Neuron (in vitro differentiated cells): Measurements from ENCODE around the gene UBR1.
"Not testable (repeated sequence)": the region's sequence is repeated elsewhere in the genome, so short reads cannot be mapped to it uniquely, and the experiment has no call there.

ENCODE experiments used
- H2AFZ ChIP-seq: one replicate; pipeline ENCODE4 v1.6.1; 2013; ENCODE audit warnings: low read depth, mild to moderate bottlenecking, inconsistent platforms, low read length, moderate library complexity
- H3K27me3 ChIP-seq: one replicate; pipeline ENCODE4 v1.6.1; 2013; ENCODE audit warnings: low read length; ENCODE audit not compliant: insufficient read depth
- H3K36me3 ChIP-seq: one replicate; pipeline ENCODE4 v1.6.1; 2013; ENCODE audit warnings: low read length; ENCODE audit not compliant: insufficient read depth
- H3K4me1 ChIP-seq: one replicate; pipeline ENCODE4 v1.6.1; 2013; ENCODE audit warnings: low read length; ENCODE audit not compliant: insufficient read depth
- H3K4me3 ChIP-seq: 2 replicates; pipeline ENCODE4 v1.5.1; 2013; ENCODE audit warnings: mild to moderate bottlenecking, low read length, moderate library complexity
- H3K9me3 ChIP-seq: one replicate; pipeline ENCODE4 v1.6.1; 2013; ENCODE audit warnings: low read length

The UBR1 gene

DNA sequence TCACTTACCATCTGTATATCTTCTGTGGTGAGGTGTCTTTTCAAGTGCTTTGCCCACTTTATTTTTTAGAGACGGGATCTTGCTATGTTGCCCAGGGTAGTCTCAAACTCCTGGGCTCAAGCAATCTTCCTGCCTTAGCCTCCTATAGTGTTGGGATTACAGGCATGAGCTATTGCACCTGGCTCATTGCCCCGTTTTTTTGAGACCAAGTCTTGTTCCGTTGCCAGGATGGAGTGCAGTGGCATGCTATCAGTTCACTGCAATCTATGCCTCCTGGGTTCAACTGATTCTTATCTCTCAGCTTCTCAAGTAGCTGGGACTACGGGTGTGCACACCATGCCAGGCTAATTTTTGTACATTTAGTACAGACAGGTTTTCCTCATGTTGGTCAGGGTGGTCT is 132.7 kb downstream of the UBR1 start:
- H3K36me3 ChIP-seq: peaks cover 72% of the 10 kb centered on the region
- peaks cover 10% of the 10 kb centered on the region for H3K9me3 ChIP-seq
- H3K4me3 ChIP-seq: no peak overlapping the region
- no peak overlapping the region for H2AFZ ChIP-seq
- H3K27me3 ChIP-seq: no peaks in the 10 kb centered on the region
- no peaks in the 10 kb centered on the region for H3K4me1 ChIP-seq

GRCh38 chr15:42971830-42972229 is 134.0 kb downstream of the UBR1 start:
- Histone ChIP-seq H3K9me3 (peaks cover 10% of the 10 kb centered on the region), H3K27me3 (no peaks in the 10 kb centered on the region), H3K36me3 (peaks cover 62% of the 10 kb centered on the region), H2AFZ (no peak overlapping the region), H3K4me3 (no peak overlapping the region), H3K4me1 (no peaks in the 10 kb centered on the region)

DNA sequence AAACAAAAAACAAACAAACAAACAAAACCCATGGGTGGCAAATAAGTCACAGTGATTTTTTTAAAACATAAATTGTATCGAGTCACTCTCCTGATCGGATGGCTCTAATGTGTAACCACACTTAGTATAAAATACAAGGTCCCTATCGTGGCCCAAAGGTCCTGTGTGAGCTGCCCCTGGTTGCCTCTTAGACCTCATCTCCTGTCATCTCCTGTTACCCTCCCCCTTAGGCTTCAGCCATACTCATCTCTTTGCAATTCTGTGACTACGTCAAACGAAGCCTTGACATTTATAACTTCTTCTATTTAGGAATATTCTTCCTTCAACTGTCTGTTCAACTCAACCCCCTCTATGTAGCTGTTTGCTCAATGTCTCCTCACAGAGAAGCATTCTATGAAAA is 141.4 kb downstream of the UBR1 start:
- Histone ChIP-seq H3K36me3 (peaks cover 60% of the 10 kb centered on the region), H3K4me1 (no peaks in the 10 kb centered on the region)

DNA sequence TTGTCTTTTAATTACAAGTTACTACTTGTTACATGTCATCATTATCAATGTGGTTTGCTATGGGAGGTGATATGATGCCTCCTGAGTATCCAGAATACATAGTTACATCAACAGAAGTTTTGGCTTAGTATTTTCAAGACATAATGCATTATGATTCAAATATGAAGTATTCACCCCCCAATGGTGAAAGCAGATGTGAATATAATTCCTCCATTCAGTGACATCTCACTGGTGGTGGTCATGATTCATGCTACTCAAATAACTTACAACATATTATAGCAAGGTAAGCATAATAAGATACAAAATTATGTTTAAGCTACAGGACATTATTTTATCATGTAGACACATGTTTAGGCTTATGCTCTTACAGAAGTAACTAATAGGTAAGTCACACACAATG is 150.3 kb downstream of the UBR1 start:
- no peaks in the 10 kb centered on the region for H3K4me1 ChIP-seq
- H3K9me3 ChIP-seq: no peaks in the 10 kb centered on the region
- H3K27me3 ChIP-seq: no peaks in the 10 kb centered on the region
- H2AFZ ChIP-seq: no peak overlapping the region
- H3K36me3 ChIP-seq: peaks cover 87% of the 10 kb centered on the region
- H3K4me3 ChIP-seq: no peak overlapping the region

More for the DNA sequence above, 141.4 kb downstream of the UBR1 start:
- Histone ChIP-seq H2AFZ (no peak overlapping the region), H3K4me3 (no peak overlapping the region), H3K9me3 (no peaks in the 10 kb centered on the region), H3K27me3 (no peaks in the 10 kb centered on the region)

- H2AFZ ChIP-seq: no peak overlapping the region
- H3K36me3 ChIP-seq: peaks cover 83% of the 10 kb centered on the region
- H3K4me3 ChIP-seq: no peak overlapping the region
- no peaks in the 10 kb centered on the region for H3K4me1 ChIP-seq
- H3K27me3 ChIP-seq: no peaks in the 10 kb centered on the region
- no peaks in the 10 kb centered on the region for H3K9me3 ChIP-seq
Measured at GRCh38 chr15:42954291-42954690, 151.5 kb downstream of the UBR1 start.

DNA sequence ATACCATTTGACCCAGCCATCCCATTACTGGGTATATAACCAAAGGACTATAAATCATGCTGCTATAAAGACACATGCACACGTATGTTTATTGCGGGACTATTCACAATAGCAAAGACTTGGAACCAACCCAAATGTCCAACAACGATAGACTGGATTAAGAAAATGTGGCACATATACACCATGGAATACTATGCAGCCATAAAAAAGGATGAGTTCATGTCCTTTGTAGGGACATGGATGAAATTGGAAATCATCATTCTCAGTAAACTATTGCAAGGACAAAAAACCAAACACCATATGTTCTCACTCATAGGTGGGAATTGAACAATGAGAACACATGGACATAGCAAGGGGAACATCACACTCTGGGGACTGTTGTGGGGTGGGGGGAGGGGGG is 156.9 kb downstream of the UBR1 start:
- not testable (repeated sequence) for H3K4me1 ChIP-seq, H3K9me3 ChIP-seq, H3K4me3 ChIP-seq, H3K27me3 ChIP-seq, H2AFZ ChIP-seq
- H3K36me3 ChIP-seq: peaks cover 66% of the 10 kb centered on the region

GRCh38 chr15:42940527-42940926 is 165.3 kb downstream of the UBR1 start:
- H3K27me3 ChIP-seq: no peaks in the 10 kb centered on the region
- H3K4me1 ChIP-seq: no peaks in the 10 kb centered on the region
- H2AFZ ChIP-seq: no peak overlapping the region
- peaks cover 29% of the 10 kb centered on the region for H3K36me3 ChIP-seq
- peaks cover 3% of the 10 kb centered on the region for H3K9me3 ChIP-seq
- H3K4me3 ChIP-seq: no peak overlapping the region

DNA sequence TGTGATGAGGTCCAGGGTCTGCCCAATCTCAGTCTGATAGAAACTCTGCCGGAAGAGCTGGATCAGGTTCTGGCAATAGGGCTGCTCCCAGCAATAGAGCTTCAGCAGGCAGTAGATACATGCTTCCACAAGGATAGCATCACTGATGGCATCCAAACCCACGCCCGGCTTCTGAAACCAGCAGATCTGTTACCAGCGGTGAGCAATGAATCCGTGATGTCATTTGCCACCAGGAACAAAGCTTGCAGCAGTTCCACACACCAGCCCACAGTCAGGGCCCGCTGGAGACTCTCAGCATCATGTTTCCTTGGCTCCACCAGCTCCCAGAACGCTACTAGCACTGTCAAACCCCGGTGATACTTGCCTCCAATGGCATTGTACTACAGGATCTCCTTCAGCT is 166.0 kb downstream of the UBR1 start:
- Histone ChIP-seq H3K4me1 (no peaks in the 10 kb centered on the region), H2AFZ (no peak overlapping the region), H3K27me3 (no peaks in the 10 kb centered on the region), H3K4me3 (no peak overlapping the region), H3K36me3 (peaks cover 22% of the 10 kb centered on the region), H3K9me3 (peaks cover 3% of the 10 kb centered on the region)

- no peaks in the 10 kb centered on the region for H3K4me1 ChIP-seq
- no peak overlapping the region for H2AFZ ChIP-seq
- no peak overlapping the region for H3K4me3 ChIP-seq
- peaks cover 3% of the 10 kb centered on the region for H3K9me3 ChIP-seq
- peaks cover 4% of the 10 kb centered on the region for H3K36me3 ChIP-seq
- H3K27me3 ChIP-seq: no peaks in the 10 kb centered on the region
Measured at GRCh38 chr15:42937143-42937542, 168.7 kb downstream of the UBR1 start.

DNA sequence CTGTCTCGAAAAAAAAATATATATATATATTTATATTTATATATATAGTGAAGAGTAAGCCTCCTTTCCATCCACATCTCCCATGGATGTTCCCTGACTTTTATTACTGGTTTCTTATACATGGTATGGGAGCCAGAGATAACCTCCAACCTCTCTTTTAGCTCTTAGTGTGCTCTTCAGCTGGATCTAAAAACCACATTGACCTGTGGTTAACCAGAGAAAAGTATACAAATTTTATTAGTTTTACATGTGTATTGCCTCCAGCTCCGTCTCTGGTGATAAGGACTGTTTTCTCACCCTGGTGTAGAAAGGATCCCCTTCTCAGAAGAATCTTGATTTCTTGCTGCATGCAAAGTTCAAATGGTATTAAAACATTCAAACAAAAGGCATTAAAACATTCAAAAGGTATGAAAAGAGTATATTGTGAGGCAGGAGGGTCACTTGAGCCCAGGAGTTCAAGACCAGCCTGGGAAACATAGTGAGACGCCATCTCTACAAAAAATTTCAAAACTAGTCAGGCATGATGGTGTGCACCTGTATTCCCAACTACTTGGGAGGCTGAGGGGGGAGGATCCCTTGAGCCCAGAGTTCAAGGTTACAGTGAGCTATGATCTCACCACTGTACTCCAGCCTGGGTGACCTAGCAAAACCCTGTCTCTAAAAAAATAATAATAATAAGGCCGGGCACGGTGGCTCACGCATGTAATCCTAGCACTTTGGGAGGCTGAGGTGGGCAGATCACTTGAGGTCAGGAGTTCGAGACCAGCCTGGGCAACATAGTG is 171.8 kb downstream of the UBR1 start:
- Histone ChIP-seq H3K9me3 (no peaks in the 10 kb centered on the region), H3K27me3 (no peaks in the 10 kb centered on the region), H3K36me3 (no peaks in the 10 kb centered on the region), H3K4me3 (no peak overlapping the region), H3K4me1 (no peaks in the 10 kb centered on the region), H2AFZ (no peak overlapping the region)

DNA sequence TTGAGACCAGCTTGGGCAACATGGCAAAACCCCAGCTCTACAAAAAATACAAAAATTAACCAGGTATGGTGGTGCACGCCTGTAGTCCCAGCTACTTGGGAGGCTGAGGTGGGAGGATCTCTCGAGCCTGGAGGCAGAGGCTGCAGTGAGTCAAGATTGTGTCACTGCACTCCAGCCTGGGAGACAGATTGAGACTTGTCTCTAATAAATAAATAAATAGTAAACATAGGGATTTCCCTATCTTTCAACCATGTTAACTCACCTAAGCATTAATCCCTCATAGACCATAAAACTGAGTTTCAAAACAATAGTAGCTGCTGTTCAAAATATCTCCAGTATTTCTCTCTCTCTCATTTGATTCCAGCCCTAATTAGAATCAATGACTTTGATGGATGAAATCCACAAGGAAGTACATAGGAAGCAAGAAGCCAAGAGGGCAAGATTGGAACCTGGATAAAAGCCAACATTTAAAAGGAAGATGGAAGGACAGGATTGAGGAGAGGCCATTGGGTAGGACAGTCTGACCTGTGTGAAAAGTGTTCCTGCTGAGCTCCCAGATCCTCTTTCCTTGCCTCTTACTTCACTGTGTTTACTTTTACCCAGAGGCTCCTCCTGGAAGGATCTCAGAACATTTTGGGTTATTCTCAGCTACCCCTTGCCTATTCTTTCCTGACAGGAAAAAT is 172.9 kb downstream of the UBR1 start:
- Histone ChIP-seq H3K4me1 (no peaks in the 10 kb centered on the region), H3K9me3 (no peaks in the 10 kb centered on the region), H3K27me3 (no peaks in the 10 kb centered on the region), H3K4me3 (no peak overlapping the region), H3K36me3 (no peaks in the 10 kb centered on the region), H2AFZ (no peak overlapping the region)

DNA sequence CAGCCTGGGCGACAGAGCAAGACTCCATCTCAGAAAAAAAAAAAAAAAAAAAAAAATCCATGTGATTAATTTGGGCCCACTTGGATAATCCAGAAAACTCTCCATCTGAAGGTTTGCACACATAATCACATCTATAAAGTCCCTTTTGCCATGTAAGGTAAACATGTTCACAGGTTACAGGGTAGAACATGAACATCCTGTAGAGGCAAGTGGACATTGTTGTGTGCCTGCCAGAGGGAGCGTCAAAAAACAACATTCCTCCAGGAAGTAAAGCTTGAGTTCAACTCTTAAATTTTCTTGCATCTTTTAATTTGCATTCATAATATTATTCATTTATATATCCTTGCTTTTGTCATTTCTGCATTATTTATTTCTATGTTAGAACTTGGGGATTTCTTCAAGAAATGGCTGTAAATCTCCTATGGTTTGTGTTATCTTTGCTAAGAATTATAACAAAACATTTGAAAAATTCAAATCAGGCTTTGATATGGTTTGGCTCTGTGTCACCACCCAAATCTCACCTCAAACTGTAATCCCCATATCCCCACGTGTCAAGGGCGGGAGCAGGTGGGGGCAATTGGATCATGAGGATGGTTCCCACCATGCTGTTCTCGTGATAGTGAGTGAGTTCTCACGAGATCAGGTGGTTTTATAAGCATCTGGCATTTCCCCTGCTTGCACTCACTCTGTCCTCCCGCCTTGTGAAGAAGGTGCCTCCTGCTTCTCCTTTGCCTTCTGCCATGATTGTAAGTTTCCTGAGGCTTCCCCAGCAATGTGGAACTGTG is 173.9 kb downstream of the UBR1 start:
- Histone ChIP-seq H3K4me3 (no peak overlapping the region), H3K27me3 (no peaks in the 10 kb centered on the region), H3K9me3 (no peaks in the 10 kb centered on the region), H3K36me3 (no peaks in the 10 kb centered on the region), H2AFZ (no peak overlapping the region), H3K4me1 (no peaks in the 10 kb centered on the region)

- H2AFZ ChIP-seq: no peak overlapping the region
- H3K4me1 ChIP-seq: no peaks in the 10 kb centered on the region
- H3K4me3 ChIP-seq: no peak overlapping the region
- no peaks in the 10 kb centered on the region for H3K36me3 ChIP-seq
- H3K27me3 ChIP-seq: no peaks in the 10 kb centered on the region
- no peaks in the 10 kb centered on the region for H3K9me3 ChIP-seq
Measured at GRCh38 chr15:42929306-42929848, 176.5 kb downstream of the UBR1 start.
